NCI-H2029 treated with DMSO at 0.1 percent for 48 hours (cell line): ENCODE results near the gene SMIM38.
"Not testable (repeated sequence)": the region's sequence is repeated elsewhere in the genome, so short reads cannot be mapped to it uniquely, and the experiment has no call there.

Experiments
- DNase-seq: peaks from one replicate; lab custom pipeline; 2025; lab: John Stamatoyannopoulos, UW

Gene SMIM38

GRCh38 chr11:69122326-69122629, 33.5 kb upstream of the SMIM38 start:
- DNase-seq = no peak

DNA sequence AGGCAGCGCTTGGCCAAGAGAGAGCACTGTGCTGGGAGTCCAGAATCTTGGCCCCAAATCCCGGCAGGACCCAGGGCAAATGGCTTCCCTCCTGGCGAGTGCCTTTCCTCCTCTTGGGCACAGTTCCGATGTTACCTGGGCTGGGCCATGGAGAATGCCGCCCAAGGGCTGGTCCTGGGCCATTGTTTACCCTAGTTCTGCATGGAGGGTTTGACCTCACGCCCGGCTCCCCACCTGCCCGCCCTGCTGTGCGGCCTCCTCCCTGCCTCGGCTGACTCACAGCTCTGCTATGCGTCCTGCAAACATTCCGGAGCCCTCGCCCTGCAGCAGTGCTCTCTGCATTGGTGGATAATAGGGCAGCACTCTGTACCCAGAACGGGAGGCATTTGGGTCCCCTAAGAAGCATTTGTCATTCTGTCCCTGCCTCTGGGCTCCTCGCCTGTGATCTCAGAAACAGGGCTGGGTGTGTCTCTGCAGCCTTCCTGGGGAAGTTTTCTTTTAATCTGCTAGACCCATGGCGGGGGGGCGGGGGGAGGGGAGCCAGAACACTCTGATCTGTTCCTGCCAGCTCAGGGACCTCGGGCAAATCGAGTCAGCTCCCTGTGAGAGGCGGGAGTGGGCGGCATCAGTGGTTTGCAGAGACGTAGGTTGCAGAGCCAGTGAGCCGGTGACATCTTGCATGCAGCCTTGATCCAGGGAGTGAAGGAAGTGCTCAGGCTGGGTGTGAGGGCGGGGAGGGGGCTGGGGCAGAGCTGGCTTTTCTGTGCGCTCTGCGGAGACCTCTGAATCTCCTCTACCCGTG, 32.9 kb upstream of the SMIM38 start:
- no peak for DNase-seq

DNA sequence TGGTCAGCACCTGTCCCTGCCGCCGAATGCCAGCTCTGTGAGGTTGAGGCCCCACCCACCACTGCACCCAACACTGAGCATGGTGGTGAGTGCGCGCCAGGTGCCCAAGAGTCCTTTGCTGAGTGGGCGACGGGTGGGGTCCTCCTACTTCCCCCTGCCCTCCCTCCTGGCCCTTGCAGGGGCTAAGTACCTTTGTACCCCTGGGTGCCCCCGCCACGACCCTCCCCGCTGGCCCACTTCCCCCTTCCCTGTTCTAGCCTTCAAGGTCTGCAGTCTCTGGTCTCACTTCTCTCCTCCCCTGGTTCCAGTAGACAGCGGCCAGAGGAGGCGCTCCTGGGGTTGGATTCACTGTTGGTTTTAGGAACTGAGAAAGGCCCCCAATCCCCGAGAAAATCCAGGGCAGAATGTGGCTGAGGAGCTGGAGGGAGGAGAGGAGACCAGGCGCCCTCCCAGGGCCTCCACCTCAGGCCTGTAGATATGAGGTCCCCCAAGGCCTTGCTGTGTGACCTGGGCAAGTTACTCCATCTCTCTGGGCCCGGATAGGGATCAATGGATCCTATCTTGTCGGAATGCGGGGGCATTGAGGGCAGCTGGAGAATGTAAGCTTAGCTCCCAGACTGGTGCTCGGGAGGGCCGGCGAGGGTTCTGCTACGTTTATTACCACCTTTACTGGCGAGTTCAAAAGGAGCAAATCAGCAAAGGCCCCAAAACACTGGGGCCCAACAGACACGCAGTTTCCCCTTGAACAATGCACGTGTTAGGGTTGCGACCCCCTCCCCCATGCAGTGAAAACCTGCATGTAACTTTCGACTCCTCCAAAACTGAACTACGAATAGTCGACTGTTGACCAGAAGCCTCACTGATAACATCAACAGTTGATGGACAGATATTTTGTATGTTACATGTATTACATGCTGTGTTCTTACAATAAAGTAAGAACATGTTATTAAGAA, 31.9 kb upstream of the SMIM38 start:
- no peak for DNase-seq

GRCh38 chr11:69125861-69126260, 29.9 kb upstream of the SMIM38 start:
- DNase-seq = no peak

GRCh38 chr11:69126286-69126685, 29.4 kb upstream of the SMIM38 start:
- no peak for DNase-seq

DNA sequence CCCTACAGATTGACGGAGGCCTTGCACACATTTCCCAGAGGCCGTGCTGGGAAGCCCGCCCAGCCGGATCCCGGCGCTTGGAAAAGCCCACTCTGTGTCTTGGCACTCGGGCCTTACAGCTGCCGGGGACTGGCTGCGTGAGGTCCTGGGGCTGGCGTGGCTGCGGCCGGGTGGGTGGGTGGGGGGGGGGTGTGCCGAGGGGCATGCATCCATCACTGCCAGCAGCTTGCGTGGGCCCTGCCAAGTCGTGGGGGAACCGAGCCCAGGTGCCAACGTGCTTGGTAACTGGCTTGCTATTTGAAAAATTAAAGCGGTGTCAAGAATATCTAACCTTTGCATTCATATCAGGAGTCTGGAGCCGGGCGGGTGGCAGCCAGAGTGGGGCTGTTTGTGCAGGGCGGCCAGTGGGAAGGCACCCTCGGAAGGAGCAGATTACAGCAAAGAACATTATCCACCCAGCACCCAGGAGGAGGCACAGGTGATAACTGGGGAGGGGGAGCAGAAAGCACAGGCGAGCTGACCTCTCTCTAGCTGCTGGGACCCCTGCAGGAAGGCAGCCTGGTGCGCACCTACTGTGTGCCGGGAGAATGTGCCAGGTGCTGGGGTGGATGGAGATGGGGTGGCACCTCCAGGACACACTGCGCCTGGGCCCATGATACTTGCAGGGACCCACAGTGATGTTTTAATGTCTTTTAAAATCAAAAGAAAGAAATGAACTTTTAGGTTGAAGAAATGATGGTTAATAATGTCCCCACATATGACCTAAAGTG, 28.5 kb upstream of the SMIM38 start:
- no peak for DNase-seq

GRCh38 chr11:69127884-69128283, 27.9 kb upstream of the SMIM38 start:
- no peak for DNase-seq

- no peak for DNase-seq
Observed at GRCh38 chr11:69129053-69129452, 26.7 kb upstream of the SMIM38 start.

GRCh38 chr11:69129647-69130046, 26.1 kb upstream of the SMIM38 start:
- no peak for DNase-seq

- no peak for DNase-seq
Observed at GRCh38 chr11:69130654-69131053, 25.1 kb upstream of the SMIM38 start.

- DNase-seq = no peak
Observed at GRCh38 chr11:69131121-69131566, 24.6 kb upstream of the SMIM38 start.

GRCh38 chr11:69131644-69132300, 24.0 kb upstream of the SMIM38 start:
- DNase-seq = peak; percentile 6

DNA sequence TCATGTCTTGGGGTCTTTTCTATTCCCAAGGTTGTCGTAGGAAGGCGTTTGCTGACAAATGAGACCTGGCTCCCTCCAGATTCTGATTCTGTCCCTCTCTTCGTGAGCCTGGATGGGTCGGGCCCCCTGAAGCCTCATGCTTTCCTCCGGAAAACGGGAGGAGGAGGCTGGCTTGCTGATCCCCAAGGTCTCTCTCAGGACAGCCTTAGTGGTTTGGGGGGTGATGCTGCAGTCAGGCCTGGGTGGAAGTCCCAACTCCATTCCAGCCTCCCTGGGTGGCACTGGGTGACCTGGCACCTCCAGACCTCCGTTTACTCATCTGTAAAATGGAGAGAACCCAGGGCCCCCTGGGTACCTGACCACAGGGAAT, 23.4 kb upstream of the SMIM38 start:
- no peak for DNase-seq

- DNase-seq = no peak
Observed at GRCh38 chr11:69133251-69133650, 22.5 kb upstream of the SMIM38 start.

DNA sequence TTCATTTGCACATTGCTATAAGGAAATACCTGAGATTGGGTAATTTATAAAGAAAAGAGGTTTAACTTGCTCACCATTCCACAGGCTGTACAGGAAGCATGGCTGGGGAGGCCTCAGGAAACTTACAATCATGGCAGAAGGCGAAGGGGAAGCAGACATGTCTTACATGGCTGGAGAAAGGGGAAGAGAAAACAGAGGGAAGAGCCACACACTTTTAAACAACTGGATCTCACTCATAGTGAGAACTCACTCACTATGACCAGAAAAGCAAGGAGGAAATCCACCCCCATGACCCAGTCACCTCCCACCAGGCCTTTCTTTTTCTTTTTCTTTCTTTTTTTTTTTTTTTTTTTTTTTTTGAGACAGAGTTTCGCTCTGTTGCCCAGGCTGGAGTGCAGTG, 21.6 kb upstream of the SMIM38 start:
- DNase-seq = not testable (repeated sequence)

DNA sequence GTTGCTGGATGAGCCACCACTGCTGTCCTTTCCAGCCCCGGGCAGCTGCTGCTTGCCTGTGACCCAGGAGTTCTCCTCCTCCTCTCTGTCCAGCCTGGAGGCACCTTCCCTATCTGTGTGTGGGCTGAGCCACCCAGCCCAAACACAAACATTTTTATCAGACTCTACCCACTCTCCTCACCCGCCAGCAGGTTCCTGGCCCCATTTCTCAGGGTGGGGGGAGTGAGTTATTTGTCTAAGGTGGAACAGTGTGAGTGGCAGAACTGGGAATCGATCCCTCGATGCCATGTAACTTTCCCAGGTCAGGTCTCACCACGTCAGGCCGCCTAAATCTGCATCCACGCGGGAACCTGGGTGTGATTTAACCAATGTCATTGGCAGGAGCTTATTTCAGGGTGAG, 20.8 kb upstream of the SMIM38 start:
- DNase-seq = no peak

GRCh38 chr11:69135420-69136363, 20.0 kb upstream of the SMIM38 start:
- DNase-seq = no peak

DNA sequence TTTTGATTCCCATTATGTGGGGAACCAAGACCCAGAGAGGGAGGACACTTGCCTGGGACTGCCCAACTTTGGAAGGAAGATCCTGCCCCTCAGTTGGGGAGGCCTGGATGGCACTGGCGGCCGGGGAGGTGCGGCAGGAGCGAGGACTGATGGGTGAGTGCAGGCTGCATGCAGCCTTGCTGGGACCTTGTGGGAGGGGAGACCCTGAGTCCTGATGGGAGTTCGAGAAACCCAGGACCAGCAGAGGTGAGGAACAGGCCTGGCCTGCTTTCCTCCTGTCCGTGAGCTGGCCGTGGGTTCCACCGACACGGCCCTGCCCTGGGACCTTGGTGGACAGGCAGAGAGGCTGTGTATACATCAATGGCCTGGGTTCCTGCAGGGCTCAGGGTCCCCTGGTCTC, 19.3 kb upstream of the SMIM38 start:
- DNase-seq = no peak

- DNase-seq = no peak
Observed at GRCh38 chr11:69137151-69137844, 18.4 kb upstream of the SMIM38 start.

GRCh38 chr11:69138265-69138664, 17.5 kb upstream of the SMIM38 start:
- no peak for DNase-seq
